Left ventricle myocardium superior (tissue), 1 donor: ENCODE measurements around the gene CRYL1. TPM values are rescaled to one million over a fixed set of nuclear protein-coding genes. Genes with fewer than 3 reads are reported as not detected.

ENCODE experiments used
- ATAC-seq: fragments of 200-7000 bp; cut with Tn5 transposase; one replicate; pipeline ENCODE4 v1.9.1; 2020; ENCODE audit warnings: mild to moderate bottlenecking, moderate library complexity
- DNase-seq: peaks from one replicate; pipeline ENCODE4 v3.0.0-alpha.2; 2020
- intact Hi-C: fragments of 100-400 bp; cut with micrococcal nuclease; formaldehyde crosslinking; loops from one replicate; pipeline ENCODE4 v1.11.0; 2022
- total RNA-seq: library from RNA; stranded (reverse); fragmentation: NEBNext Ultra II Directional; extraction: Animal tissue kit (Norgen Biotek cat#: 25700); gene quantifications from one replicate; pipeline ENCODE4 v1.2.1, GENCODE V29; 2021
- donor health status: DM: no; HTN: yes; CAD: no; lungs with severe emphysema.

The CRYL1 gene
- total RNA-seq, 1 donor from 2014 or later: 19.5 TPM

- no peak for DNase-seq
- ATAC-seq: no peak
- intact Hi-C loops: no loop called here
Observed at GRCh38 chr13:20393273-20394168, 132.1 kb downstream of the CRYL1 start.

- ATAC-seq: no peak
Observed at GRCh38 chr13:20392530-20392929, 133.1 kb downstream of the CRYL1 start.

GRCh38 chr13:20391597-20392452 lies 133.8 kb downstream of the CRYL1 start:
- ATAC-seq (no peak), DNase-seq (no peak)
- intact Hi-C loops: no loop called here

More at GRCh38 chr13:20392530-20392929, 133.1 kb downstream of the CRYL1 start:
- intact Hi-C loops: no loop called here
- no peak for DNase-seq

- intact Hi-C loops: no loop called here
- ATAC-seq (no peak), DNase-seq (no peak)
Observed at GRCh38 chr13:20390526-20391175, 135.0 kb downstream of the CRYL1 start.

GRCh38 chr13:20389696-20390525 lies 135.7 kb downstream of the CRYL1 start:
- intact Hi-C loops: no loop called here

GRCh38 chr13:20388184-20388583 lies 137.5 kb downstream of the CRYL1 start:
- ATAC-seq (no peak), DNase-seq (no peak)
- intact Hi-C loops: no loop called here

More at GRCh38 chr13:20389696-20390525, 135.7 kb downstream of the CRYL1 start:
- no peak for ATAC-seq
- no peak for DNase-seq

GRCh38 chr13:20387441-20387971 lies 138.2 kb downstream of the CRYL1 start:
- intact Hi-C loops: no loop called here
- DNase-seq: no peak
- ATAC-seq: no peak

- no peak for DNase-seq
- intact Hi-C loops: no loop called here
- ATAC-seq: no peak
Observed at GRCh38 chr13:20387006-20387405, 138.7 kb downstream of the CRYL1 start.

- DNase-seq (no peak), ATAC-seq (no peak)
- intact Hi-C loops: no loop called here
Observed at GRCh38 chr13:20383058-20383457, 142.6 kb downstream of the CRYL1 start.

GRCh38 chr13:20381401-20381800 lies 144.3 kb downstream of the CRYL1 start:
- no peak for DNase-seq
- intact Hi-C loops: no loop called here
- no peak for ATAC-seq

- intact Hi-C loops: no loop called here
- no peak for ATAC-seq
Observed at GRCh38 chr13:20378721-20379120, 146.9 kb downstream of the CRYL1 start.

GRCh38 chr13:20377720-20378119 lies 147.9 kb downstream of the CRYL1 start:
- ATAC-seq (no peak), DNase-seq (no peak)
- intact Hi-C loops: no loop called here

More at GRCh38 chr13:20378721-20379120, 146.9 kb downstream of the CRYL1 start:
- DNase-seq: no peak

GRCh38 chr13:20375871-20376270 lies 149.8 kb downstream of the CRYL1 start:
- intact Hi-C loops: no loop called here
- no peak for ATAC-seq
- DNase-seq: no peak

- DNase-seq: no peak
- ATAC-seq: no peak
- intact Hi-C loops: no loop called here
Observed at GRCh38 chr13:20373861-20374260, 151.8 kb downstream of the CRYL1 start.

GRCh38 chr13:20371825-20372224 lies 153.8 kb downstream of the CRYL1 start:
- ATAC-seq: no peak
- intact Hi-C loops: no loop called here
- no peak for DNase-seq

GRCh38 chr13:20370815-20371421 lies 154.7 kb downstream of the CRYL1 start:
- DNase-seq (no peak), ATAC-seq (no peak)
- intact Hi-C loops: no loop called here

- no peak for DNase-seq
- intact Hi-C loops: no loop called here
- no peak for ATAC-seq
Observed at GRCh38 chr13:20369886-20370361, 155.7 kb downstream of the CRYL1 start.

- ATAC-seq: no peak
- intact Hi-C loops: no loop called here
- DNase-seq: no peak
Observed at GRCh38 chr13:20366056-20366455, 159.6 kb downstream of the CRYL1 start.
